Measurements from ENCODE around the gene FITM1.

FITM1 gene

GRCh38 chr14:24130380-24130716, at the start of gene FITM1:
FITM1 (plus strand) TSS chr14:24130659; CDS start chr14:24131564, 905 bp downstream.
- FAIRE-seq = no peak

GRCh38 chr14:24080888-24081738, 49.3 kb upstream of the FITM1 start:
- no peak for FAIRE-seq

- no peak for FAIRE-seq
Observed at GRCh38 chr14:24081739-24082211, 48.7 kb upstream of the FITM1 start.

GRCh38 chr14:24082411-24083080, 47.9 kb upstream of the FITM1 start:
- no peak for FAIRE-seq

- FAIRE-seq = no peak
Observed at GRCh38 chr14:24083462-24083861, 47.0 kb upstream of the FITM1 start.

GRCh38 chr14:24084440-24084839, 46.0 kb upstream of the FITM1 start:
- no peak for FAIRE-seq

GRCh38 chr14:24085215-24085614, 45.2 kb upstream of the FITM1 start:
- no peak for FAIRE-seq

GRCh38 chr14:24086193-24086955, 44.1 kb upstream of the FITM1 start:
- no peak for FAIRE-seq

- no peak for FAIRE-seq
Observed at GRCh38 chr14:24087004-24087403, 43.5 kb upstream of the FITM1 start.

GRCh38 chr14:24088095-24088494, 42.4 kb upstream of the FITM1 start:
- FAIRE-seq = no peak

GRCh38 chr14:24089890-24090289, 40.6 kb upstream of the FITM1 start:
- FAIRE-seq = no peak

GRCh38 chr14:24092110-24092504, 38.4 kb upstream of the FITM1 start:
- FAIRE-seq = no peak

GRCh38 chr14:24092505-24093206, 37.8 kb upstream of the FITM1 start:
- no peak for FAIRE-seq

GRCh38 chr14:24093207-24093900, 37.1 kb upstream of the FITM1 start:
- no peak for FAIRE-seq

GRCh38 chr14:24093901-24094840, 36.3 kb upstream of the FITM1 start, which contains the start of gene PCK2:
PCK2 (plus strand) TSS chr14:24094311; CDS start chr14:24094406, 95 bp downstream.
- no peak for FAIRE-seq

- no peak for FAIRE-seq
Observed at GRCh38 chr14:24094841-24095270, 35.6 kb upstream of the FITM1 start.

- FAIRE-seq = no peak
Observed at GRCh38 chr14:24095271-24096068, 35.0 kb upstream of the FITM1 start.

GRCh38 chr14:24096545-24097181, 33.8 kb upstream of the FITM1 start:
- FAIRE-seq = no peak

GRCh38 chr14:24098229-24098926, 32.1 kb upstream of the FITM1 start:
- FAIRE-seq = no peak
